Effector memory CD4-positive, alpha-beta T cell (primary cell): ENCODE results near the gene PEDS1.
"Not testable (repeated sequence)": the region's sequence is repeated elsewhere in the genome, so short reads cannot be mapped to it uniquely, and the experiment has no call there.

Experiments used
- DNase-seq, 3 donors: peaks; one replicate each; pipeline ENCODE4 v3.0.0-alpha.2; 2020
- H3K27ac ChIP-seq: 2 replicates; pipeline ENCODE4 v1.7.0; 2013; ENCODE audit warnings: mild to moderate bottlenecking, low read length, moderate library complexity; ENCODE audit not compliant: insufficient read depth, poor library complexity, severe bottlenecking
- H3K27me3 ChIP-seq: replicated peaks from 2 replicates; pipeline ENCODE4 v1.7.0; 2013; ENCODE audit warnings: mild to moderate bottlenecking, low read length; ENCODE audit not compliant: insufficient read depth, control insufficient read depth, poor library complexity, severe bottlenecking
- H3K36me3 ChIP-seq: 2 replicates; pipeline ENCODE4 v1.7.0; 2013; ENCODE audit warnings: mild to moderate bottlenecking, low read length, moderate library complexity; ENCODE audit not compliant: control insufficient read depth, insufficient read depth
- H3K4me1 ChIP-seq: 2 replicates; pipeline ENCODE4 v1.7.0; 2013; ENCODE audit warnings: low read length, mild to moderate bottlenecking; ENCODE audit not compliant: control insufficient read depth, insufficient read depth, poor library complexity, severe bottlenecking
- H3K4me3 ChIP-seq: 2 replicates; pipeline ENCODE4 v1.7.0; 2013; ENCODE audit warnings: low read length, low read depth, mild to moderate bottlenecking; ENCODE audit not compliant: insufficient read depth, poor library complexity, severe bottlenecking
- H3K9me3 ChIP-seq: 2 replicates; pipeline ENCODE4 v1.7.0; 2013; ENCODE audit warnings: mild to moderate bottlenecking, low read length, moderate library complexity; ENCODE audit not compliant: control insufficient read depth

Gene PEDS1

GRCh38 chr20:50161494-50161893 is 8.0 kb upstream of the PEDS1 start:
- H3K27ac ChIP-seq, H3K36me3 ChIP-seq, H3K4me1 ChIP-seq, H3K27me3 ChIP-seq, H3K4me3 ChIP-seq, DNase-seq, H3K9me3 ChIP-seq: not testable (repeated sequence)

DNA sequence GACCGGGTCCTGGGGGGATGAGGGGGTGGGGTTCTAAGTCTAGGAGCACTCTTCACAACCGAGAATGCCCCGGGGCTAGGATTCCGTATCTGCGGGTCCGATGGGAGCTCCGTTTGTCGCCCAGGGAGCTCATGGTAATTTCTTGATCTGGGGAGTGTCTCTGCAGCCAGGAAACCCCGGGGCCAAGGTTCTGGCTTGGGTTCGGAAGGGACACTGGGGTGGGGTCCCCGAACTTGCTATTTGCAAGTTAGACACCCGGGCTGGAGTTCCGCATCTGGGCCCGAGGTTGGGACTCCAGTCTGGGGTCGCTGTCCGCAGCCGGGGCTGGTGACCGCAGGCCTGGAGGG is 397 bp downstream of the PEDS1 start:
- no peaks in the 10 kb centered on the region for H3K36me3 ChIP-seq
- peak overlapping the region; percentile 78 for H3K27ac ChIP-seq
- DNase-seq: no peak
- peak overlapping the region; percentile 85 for H3K4me3 ChIP-seq
- no peaks in the 10 kb centered on the region for H3K9me3 ChIP-seq
- H3K4me1 ChIP-seq: peaks cover 28% of the 10 kb centered on the region
- no peaks in the 10 kb centered on the region for H3K27me3 ChIP-seq

GRCh38 chr20:50152394-50153152 is 950 bp downstream of the PEDS1 start:
- H3K9me3 ChIP-seq: no peaks in the 10 kb centered on the region
- H3K27me3 ChIP-seq: no peaks in the 10 kb centered on the region
- peaks cover 32% of the 10 kb centered on the region for H3K4me1 ChIP-seq
- H3K4me3 ChIP-seq: peak overlapping the region; percentile 85
- no peak for DNase-seq
- H3K27ac ChIP-seq: peak overlapping the region; percentile 78
- H3K36me3 ChIP-seq: no peaks in the 10 kb centered on the region

DNA sequence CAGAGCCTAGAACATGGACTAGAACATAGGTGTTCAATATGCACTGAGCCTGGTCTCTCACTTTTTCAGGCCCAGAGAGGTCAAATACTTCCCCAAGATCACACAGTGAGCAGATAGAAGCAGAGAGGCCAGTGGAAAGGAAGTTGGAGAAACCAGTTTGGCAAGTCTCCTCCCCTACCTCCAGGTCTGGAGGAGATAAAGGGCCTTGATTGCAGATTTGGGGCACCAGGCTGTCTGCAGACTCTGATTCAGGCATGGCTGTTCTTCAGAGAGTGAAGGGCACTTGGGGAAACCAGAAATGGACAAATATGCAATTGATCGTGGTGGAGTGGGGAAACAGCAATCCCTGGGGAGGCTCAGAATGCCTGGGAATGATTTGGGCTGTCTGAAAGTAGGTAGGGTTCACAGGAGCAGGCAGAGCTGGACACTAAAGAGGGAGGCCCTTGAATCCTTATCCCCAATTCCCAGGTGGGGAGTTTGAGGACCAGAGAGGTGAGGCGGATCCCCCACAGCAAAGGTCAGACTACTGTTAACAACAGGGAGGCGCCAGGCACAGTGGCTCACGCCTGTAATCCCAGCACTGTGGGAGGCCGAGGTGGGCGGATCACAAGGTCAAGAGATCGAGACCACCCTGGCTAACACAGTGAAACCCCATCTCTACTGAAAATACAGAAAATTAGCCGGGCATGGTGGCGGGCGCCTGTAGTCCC is 2.3 kb downstream of the PEDS1 start:
- peaks cover 46% of the 10 kb centered on the region for H3K4me1 ChIP-seq
- no peaks in the 10 kb centered on the region for H3K36me3 ChIP-seq
- H3K27me3 ChIP-seq: no peaks in the 10 kb centered on the region
- peak overlapping the region; percentile 7 for H3K27ac ChIP-seq
- H3K4me3 ChIP-seq: no peak overlapping the region
- no peaks in the 10 kb centered on the region for H3K9me3 ChIP-seq
- DNase-seq: no peak

- no peak for DNase-seq
- H3K27ac ChIP-seq: peak overlapping the region; percentile 2
- no peaks in the 10 kb centered on the region for H3K9me3 ChIP-seq
- H3K4me1 ChIP-seq: peaks cover 50% of the 10 kb centered on the region
- no peaks in the 10 kb centered on the region for H3K36me3 ChIP-seq
- no peak overlapping the region for H3K4me3 ChIP-seq
- no peaks in the 10 kb centered on the region for H3K27me3 ChIP-seq
These were observed 3.9 kb downstream of the PEDS1 start for GRCh38 chr20:50149481-50150254.

- Histone ChIP-seq H3K27ac (peak overlapping the region; percentile 78), H3K4me3 (peak overlapping the region; percentile 13), H3K36me3 (peaks cover 9% of the 10 kb centered on the region), H3K4me1 (peaks cover 30% of the 10 kb centered on the region), H3K27me3 (no peaks in the 10 kb centered on the region), H3K9me3 (no peaks in the 10 kb centered on the region)
- peak; percentile 61 to 66 (median 63) for DNase-seq
These were observed 6.5 kb downstream of the PEDS1 start for GRCh38 chr20:50146732-50147662.

- no peak for DNase-seq
- Histone ChIP-seq H3K4me3 (peak overlapping the region; percentile 13), H3K9me3 (no peaks in the 10 kb centered on the region), H3K27ac (peak overlapping the region; percentile 78), H3K4me1 (peaks cover 26% of the 10 kb centered on the region), H3K27me3 (no peaks in the 10 kb centered on the region), H3K36me3 (peaks cover 9% of the 10 kb centered on the region)
These were observed 7.3 kb downstream of the PEDS1 start for GRCh38 chr20:50146214-50146613.

DNA sequence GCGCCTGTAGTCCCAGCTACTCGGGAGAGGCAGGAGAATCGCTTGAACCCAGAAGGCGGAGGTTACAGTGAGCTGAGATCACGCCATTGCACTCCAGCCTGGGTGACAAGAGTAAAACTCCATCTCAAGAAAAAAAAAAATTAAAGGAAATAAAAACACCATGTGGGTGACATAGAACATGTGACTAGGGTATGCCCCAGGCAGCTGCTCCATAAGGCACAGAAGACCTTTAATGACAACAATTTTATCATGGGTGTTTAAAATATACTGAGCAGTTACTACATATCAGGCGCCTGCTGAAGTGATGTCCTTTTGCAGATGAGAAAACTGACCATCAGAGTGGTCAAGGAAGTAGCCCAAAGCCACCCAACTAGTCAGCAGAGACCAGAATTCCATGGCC is 8.0 kb downstream of the PEDS1 start:
- H3K4me3 ChIP-seq: no peak overlapping the region
- no peaks in the 10 kb centered on the region for H3K9me3 ChIP-seq
- H3K36me3 ChIP-seq: peaks cover 13% of the 10 kb centered on the region
- H3K27me3 ChIP-seq: no peaks in the 10 kb centered on the region
- peak overlapping the region; percentile 29 for H3K27ac ChIP-seq
- no peak for DNase-seq
- H3K4me1 ChIP-seq: peaks cover 22% of the 10 kb centered on the region

DNA sequence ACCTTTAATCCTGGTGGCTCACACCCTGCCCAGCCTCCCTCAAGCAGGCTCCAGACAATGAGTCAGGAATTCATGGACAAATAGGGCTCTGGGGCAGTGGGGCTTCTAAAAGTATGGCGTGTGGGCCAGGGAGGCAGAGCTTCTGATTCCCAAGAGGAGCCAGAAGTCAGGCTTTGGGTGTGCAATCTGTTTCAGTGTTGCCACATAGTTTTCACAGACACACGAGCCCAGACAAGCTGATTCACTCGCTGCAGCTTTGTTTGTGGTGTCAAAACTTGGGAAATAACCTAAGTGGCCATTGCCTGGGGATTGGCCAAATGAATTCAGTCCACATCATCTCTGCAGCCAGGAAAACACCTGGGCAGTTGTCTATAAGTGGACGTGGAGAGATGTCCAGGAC is 9.2 kb downstream of the PEDS1 start:
- H3K36me3 ChIP-seq: peaks cover 20% of the 10 kb centered on the region
- H3K4me1 ChIP-seq: peaks cover 22% of the 10 kb centered on the region
- no peak for DNase-seq
- H3K27ac ChIP-seq: no peak overlapping the region
- H3K4me3 ChIP-seq: no peak overlapping the region
- H3K9me3 ChIP-seq: no peaks in the 10 kb centered on the region
- H3K27me3 ChIP-seq: no peaks in the 10 kb centered on the region
